ENCODE results near the gene LRRC47.
"Not testable (repeated sequence)": the region's sequence is repeated elsewhere in the genome, so short reads cannot be mapped to it uniquely, and the experiment has no call there.

LRRC47 gene

GRCh38 chr1:3814771-3815561, 18.7 kb upstream of the LRRC47 start:
- DNase-seq, result no peak

- no peak for DNase-seq
These were observed 17.8 kb upstream of the LRRC47 start for GRCh38 chr1:3814065-3814464.

GRCh38 chr1:3811595-3811911, 15.3 kb upstream of the LRRC47 start:
- DNase-seq, result no peak

- not testable (repeated sequence) for DNase-seq
These were observed 14.0 kb upstream of the LRRC47 start for GRCh38 chr1:3810149-3810761.

- DNase-seq, result no peak
These were observed 13.4 kb upstream of the LRRC47 start for GRCh38 chr1:3809680-3810079.

- DNase-seq, result no peak
These were observed 11.5 kb upstream of the LRRC47 start for GRCh38 chr1:3807769-3808168.

- DNase-seq, result no peak
These were observed 8.7 kb upstream of the LRRC47 start for GRCh38 chr1:3805038-3805437.

- DNase-seq, result not testable (repeated sequence)
These were observed 8.3 kb upstream of the LRRC47 start for GRCh38 chr1:3804627-3804944.

GRCh38 chr1:3803905-3804626, 7.8 kb upstream of the LRRC47 start:
- DNase-seq, result no peak

- DNase-seq, result not testable (repeated sequence)
These were observed 4.5 kb upstream of the LRRC47 start for GRCh38 chr1:3800795-3801194.

- DNase-seq, result peak; percentile 75 to 90
These were observed 3.8 kb upstream of the LRRC47 start for GRCh38 chr1:3799976-3800685.

- DNase-seq, result no peak
These were observed 664 bp downstream of the LRRC47 start for GRCh38 chr1:3795453-3796214.

- DNase-seq, result no peak
These were observed 5.3 kb downstream of the LRRC47 start for GRCh38 chr1:3790952-3791351.

- DNase-seq, result no peak
These were observed 5.8 kb downstream of the LRRC47 start for GRCh38 chr1:3790500-3790923.

GRCh38 chr1:3789421-3790300, 6.6 kb downstream of the LRRC47 start:
- DNase-seq, result no peak

- DNase-seq, result no peak
These were observed 7.4 kb downstream of the LRRC47 start for GRCh38 chr1:3788756-3789420.

GRCh38 chr1:3787745-3788605, 8.3 kb downstream of the LRRC47 start:
- DNase-seq, result no peak

- no peak for DNase-seq
These were observed 9.0 kb downstream of the LRRC47 start for GRCh38 chr1:3787349-3787715.

- DNase-seq, result no peak
These were observed 9.6 kb downstream of the LRRC47 start for GRCh38 chr1:3786468-3787348.
